GM19463 (cell line): Measurements from ENCODE around the gene MS4A18.
A peak's percentile ranks its signal among the peaks of the same experiment; 100 is the strongest.

ENCODE experiments used
- ATAC-seq: cut with Tn5 transposase; IDR thresholded peaks from one replicate; pipeline ENCODE4 v1.9.1; 2021; ENCODE audit warnings: mild to moderate bottlenecking, moderate library complexity; ENCODE audit not compliant: unreplicated experiment

The MS4A18 gene

GRCh38 chr11:60764879-60765278 lies 40.4 kb downstream of the MS4A18 start:
- peak; percentile 28 for ATAC-seq

- ATAC-seq = no peak
Observed at GRCh38 chr11:60765355-60765754, 40.8 kb downstream of the MS4A18 start.

- ATAC-seq = no peak
Observed at GRCh38 chr11:60766547-60766946, 42.0 kb downstream of the MS4A18 start.

GRCh38 chr11:60767388-60767811 lies 42.9 kb downstream of the MS4A18 start:
- ATAC-seq = no peak

GRCh38 chr11:60768202-60768601 lies 43.7 kb downstream of the MS4A18 start:
- no peak for ATAC-seq

GRCh38 chr11:60769273-60769672 lies 44.8 kb downstream of the MS4A18 start:
- ATAC-seq = no peak

- no peak for ATAC-seq
Observed at GRCh38 chr11:60769811-60770210, 45.3 kb downstream of the MS4A18 start.

- ATAC-seq = no peak
Observed at GRCh38 chr11:60771146-60771545, 46.6 kb downstream of the MS4A18 start.

GRCh38 chr11:60771879-60772525 lies 47.5 kb downstream of the MS4A18 start:
- ATAC-seq = no peak

- no peak for ATAC-seq
Observed at GRCh38 chr11:60772666-60773065, 48.1 kb downstream of the MS4A18 start.

- no peak for ATAC-seq
Observed at GRCh38 chr11:60774726-60775125, 50.2 kb downstream of the MS4A18 start.

- peak; percentile 94 for ATAC-seq
Observed at GRCh38 chr11:60775420-60775961, 51.0 kb downstream of the MS4A18 start.

GRCh38 chr11:60776167-60776566 lies 51.6 kb downstream of the MS4A18 start:
- ATAC-seq = no peak

- ATAC-seq = no peak
Observed at GRCh38 chr11:60777106-60777505, 52.6 kb downstream of the MS4A18 start.

GRCh38 chr11:60777572-60777971 lies 53.1 kb downstream of the MS4A18 start:
- no peak for ATAC-seq

- no peak for ATAC-seq
Observed at GRCh38 chr11:60780065-60780464, 55.5 kb downstream of the MS4A18 start.

GRCh38 chr11:60780774-60781173 lies 56.3 kb downstream of the MS4A18 start:
- ATAC-seq = no peak

GRCh38 chr11:60781286-60781980 lies 56.9 kb downstream of the MS4A18 start:
- ATAC-seq = no peak

- ATAC-seq = no peak
Observed at GRCh38 chr11:60781981-60782316, 57.4 kb downstream of the MS4A18 start.

GRCh38 chr11:60782393-60783140 lies 58.0 kb downstream of the MS4A18 start:
- no peak for ATAC-seq

GRCh38 chr11:60783141-60783484 lies 58.6 kb downstream of the MS4A18 start:
- no peak for ATAC-seq

GRCh38 chr11:60783911-60784310 lies 59.4 kb downstream of the MS4A18 start:
- ATAC-seq = no peak
